ENCODE measurements around the gene RPL27A.
A peak's percentile ranks its signal among the peaks of the same experiment; 100 is the strongest.

The RPL27A gene

DNA sequence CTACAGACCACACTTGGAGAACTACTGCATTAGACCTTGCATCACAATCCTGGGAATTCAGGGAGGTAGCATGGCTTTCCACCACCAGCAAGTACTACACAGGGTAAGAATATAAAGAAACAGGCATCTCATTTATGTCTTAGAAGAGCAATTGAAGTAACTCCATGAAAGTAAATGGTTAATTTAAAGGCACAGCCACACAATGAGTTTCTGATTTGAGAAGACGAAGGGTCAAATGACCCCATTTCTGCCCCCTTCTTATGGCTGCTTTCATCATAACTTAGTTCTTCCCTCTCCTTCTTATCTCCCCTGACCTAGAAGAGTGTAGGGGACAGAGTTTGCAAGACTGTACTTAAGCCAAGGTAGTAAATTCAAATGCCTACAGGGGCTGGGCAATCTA, 6.1 kb upstream of the RPL27A start:
- H3K27ac ChIP-seq = no peak overlapping the region
- TF ChIP-seq ZFX (IDR thresholded peaks at IDR 0.05; ENCODE audit: borderline replicate concordance) = no peak
- TF ChIP-seq, protein P1, sequence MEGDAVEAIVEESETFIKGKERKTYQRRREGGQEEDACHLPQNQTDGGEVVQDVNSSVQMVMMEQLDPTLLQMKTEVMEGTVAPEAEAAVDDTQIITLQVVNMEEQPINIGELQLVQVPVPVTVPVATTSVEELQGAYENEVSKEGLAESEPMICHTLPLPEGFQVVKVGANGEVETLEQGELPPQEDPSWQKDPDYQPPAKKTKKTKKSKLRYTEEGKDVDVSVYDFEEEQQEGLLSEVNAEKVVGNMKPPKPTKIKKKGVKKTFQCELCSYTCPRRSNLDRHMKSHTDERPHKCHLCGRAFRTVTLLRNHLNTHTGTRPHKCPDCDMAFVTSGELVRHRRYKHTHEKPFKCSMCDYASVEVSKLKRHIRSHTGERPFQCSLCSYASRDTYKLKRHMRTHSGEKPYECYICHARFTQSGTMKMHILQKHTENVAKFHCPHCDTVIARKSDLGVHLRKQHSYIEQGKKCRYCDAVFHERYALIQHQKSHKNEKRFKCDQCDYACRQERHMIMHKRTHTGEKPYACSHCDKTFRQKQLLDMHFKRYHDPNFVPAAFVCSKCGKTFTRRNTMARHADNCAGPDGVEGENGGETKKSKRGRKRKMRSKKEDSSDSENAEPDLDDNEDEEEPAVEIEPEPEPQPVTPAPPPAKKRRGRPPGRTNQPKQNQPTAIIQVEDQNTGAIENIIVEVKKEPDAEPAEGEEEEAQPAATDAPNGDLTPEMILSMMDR (IDR thresholded peaks at IDR 0.05) = no peak

DNA sequence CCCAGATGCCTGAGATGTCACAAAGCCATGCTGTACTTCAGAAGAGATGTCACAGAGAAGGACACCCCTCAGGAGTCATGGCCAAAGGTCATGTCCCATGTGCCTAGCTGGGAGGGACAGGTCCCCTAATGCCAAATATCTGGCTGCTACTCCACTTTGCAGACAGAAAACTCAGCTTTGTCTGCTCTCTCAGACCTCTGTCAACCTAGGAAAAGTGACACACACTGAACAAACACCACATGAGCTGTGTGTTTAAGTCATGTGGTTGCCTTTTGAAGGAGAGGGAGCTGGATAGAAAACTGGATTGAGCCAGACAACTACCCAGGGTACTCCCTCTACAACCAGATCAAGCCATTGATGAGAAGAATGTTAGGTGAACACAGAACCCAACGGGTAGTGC, 3.6 kb upstream of the RPL27A start:
- TF ChIP-seq ZFX (IDR thresholded peaks at IDR 0.05; ENCODE audit: borderline replicate concordance) = no peak
- TF ChIP-seq, protein P1 (IDR thresholded peaks at IDR 0.05) = no peak
- H3K27ac ChIP-seq = no peak overlapping the region

DNA sequence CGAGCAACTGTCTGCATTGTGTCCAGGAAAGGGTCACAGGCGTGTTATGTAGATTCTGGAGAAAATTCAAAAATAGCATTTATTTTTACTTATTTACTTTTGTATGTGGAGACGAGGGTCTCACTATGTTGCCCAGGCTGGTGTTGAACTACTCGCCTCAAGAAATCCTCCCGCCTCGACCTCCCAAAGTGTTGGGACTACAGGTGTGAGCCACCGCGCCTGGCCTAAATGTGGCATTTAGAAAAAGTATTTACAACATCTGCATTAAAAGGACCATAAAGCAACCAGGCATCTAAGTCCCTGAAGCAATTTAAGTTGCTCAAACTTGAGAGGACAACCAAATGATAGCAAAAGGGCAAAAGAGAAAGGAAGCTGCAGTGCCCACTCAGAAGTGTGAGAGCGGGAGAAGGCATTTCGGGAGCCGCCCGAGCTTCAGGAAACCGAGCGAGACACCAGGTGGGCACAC, 722 bp upstream of the RPL27A start:
- H3K27ac ChIP-seq = peak overlapping the region; percentile 99
- TF ChIP-seq, protein P1 (IDR thresholded peaks at IDR 0.05) = no peak
- no peak for TF ChIP-seq ZFX (IDR thresholded peaks at IDR 0.05; ENCODE audit: borderline replicate concordance)

DNA sequence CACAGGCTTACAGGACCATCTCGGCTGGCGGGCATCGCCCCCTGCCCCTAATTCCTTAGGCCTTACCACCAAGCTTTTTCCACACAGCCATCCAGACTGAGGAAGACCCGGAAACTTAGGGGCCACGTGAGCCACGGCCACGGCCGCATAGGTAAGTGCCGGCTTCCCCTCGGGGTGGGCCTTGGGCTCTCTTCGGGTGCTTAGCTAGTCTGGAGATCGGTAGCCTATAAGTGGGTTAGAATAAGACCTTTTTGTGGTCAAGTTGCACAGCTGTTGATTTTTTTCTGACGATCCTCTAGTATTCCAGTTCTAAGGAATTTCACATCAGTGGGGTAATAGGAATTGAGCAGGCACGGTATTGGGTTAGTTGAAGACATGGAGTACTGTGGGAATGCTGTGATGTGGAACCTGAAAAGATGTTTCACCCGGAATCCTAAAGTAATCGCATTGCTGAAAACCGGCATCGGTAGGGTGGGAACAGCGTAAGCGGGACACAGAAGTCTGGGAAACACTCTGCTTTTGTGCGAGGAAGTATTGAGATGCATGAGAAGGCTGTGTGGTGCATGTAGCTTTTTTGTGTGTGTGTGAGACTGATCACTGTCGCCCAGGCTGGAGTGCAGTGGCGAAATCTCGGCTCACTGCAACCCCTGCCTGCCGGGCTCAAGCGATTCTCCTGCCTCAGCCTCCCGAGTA, 669 bp downstream of the RPL27A start:
- H3K27ac ChIP-seq = peak overlapping the region; percentile 99
- no peak for TF ChIP-seq ZFX (IDR thresholded peaks at IDR 0.05; ENCODE audit: borderline replicate concordance)
- TF ChIP-seq, protein P1 (IDR thresholded peaks at IDR 0.05) = no peak

DNA sequence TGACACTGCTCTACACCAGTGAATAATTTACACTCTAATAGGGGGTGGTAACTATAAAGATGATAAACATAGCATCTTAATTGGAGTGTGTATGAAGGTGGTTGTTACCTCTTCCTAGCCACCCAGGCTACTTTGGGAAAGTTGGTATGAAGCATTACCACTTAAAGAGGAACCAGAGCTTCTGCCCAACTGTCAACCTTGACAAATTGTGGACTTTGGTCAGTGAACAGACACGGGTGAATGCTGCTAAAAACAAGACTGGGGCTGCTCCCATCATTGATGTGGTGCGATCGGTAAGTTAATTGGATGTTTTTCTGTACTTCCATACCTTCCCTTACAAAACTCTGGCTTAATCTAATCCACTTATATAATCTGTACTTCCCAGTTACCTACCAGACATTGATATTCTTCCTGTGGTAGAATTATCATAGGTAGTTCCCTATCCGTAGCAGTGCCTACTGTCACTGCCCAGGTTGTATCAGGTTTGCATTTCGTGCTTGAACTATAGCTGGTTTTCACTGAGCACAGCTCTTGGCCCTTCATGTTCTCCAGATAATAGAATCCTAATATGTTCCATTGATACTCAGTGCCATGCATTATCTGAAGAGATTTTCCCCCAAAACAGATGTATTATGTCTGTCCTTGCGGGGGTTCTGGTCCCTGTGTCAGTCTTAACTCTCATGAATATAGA, 2.2 kb downstream of the RPL27A start:
- no peak for TF ChIP-seq ZFX (IDR thresholded peaks at IDR 0.05; ENCODE audit: borderline replicate concordance)
- TF ChIP-seq, protein P1 (IDR thresholded peaks at IDR 0.05) = no peak
- H3K27ac ChIP-seq = peak overlapping the region; percentile 99

DNA sequence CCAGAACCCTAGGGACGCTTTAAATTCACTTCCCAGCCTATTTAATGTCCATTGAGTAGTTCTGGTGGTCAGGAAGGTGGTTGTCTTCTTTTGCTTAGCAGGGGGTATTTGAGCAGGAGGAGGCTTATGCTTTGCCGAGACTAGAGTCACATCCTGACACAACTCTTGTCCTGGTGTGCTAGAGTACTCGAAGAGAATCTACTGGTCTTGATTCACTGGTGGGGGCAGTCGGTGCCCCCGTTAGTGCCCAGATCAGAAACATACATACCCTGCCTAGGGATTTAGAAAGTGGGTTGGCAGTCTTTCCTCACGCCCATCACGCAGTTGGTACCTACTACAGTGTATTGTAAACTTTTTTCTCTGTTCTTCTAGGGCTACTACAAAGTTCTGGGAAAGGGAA, 2.7 kb downstream of the RPL27A start:
- TF ChIP-seq ZFX (IDR thresholded peaks at IDR 0.05; ENCODE audit: borderline replicate concordance) = no peak
- TF ChIP-seq, protein P1 (IDR thresholded peaks at IDR 0.05) = no peak
- H3K27ac ChIP-seq = peak overlapping the region; percentile 99

DNA sequence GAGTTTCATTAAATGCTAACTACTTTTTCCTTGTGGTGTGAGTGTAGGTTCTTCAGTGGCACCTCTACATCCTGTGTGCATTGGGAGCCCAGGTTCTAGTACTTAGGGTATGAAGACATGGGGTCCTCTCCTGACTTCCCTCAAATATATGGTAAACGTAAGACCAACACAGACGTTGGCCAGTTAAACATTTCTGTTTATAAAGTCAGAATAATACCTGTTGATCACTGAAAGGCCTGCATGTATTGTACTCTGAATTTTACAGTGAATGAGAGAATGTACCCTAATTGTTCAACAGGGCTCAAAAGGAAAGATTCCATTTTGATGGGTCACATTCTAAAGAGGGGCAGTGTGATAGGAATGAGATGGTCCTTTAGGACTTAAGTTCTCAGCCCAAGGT, 3.2 kb downstream of the RPL27A start:
- TF ChIP-seq ZFX (IDR thresholded peaks at IDR 0.05; ENCODE audit: borderline replicate concordance) = no peak
- TF ChIP-seq, protein P1 (IDR thresholded peaks at IDR 0.05) = no peak
- peak overlapping the region; percentile 99 for H3K27ac ChIP-seq

Measured in 22Rv1 (cell line).